Lung (tissue), 12 donors: Measurements from ENCODE around the gene MRE11. TPM values are rescaled to one million over a fixed set of nuclear protein-coding genes. Genes with fewer than 3 reads are reported as not detected.

ENCODE experiments used
- ATAC-seq: fragments of 200-7000 bp; cut with Tn5 transposase; one replicate; pipeline ENCODE4 v1.9.1; 2020; ENCODE audit warnings: moderate number of reproducible peaks; ENCODE audit not compliant: insufficient read depth, low FRiP score
- DNase-seq, 3 donors: peaks; one replicate each; pipeline ENCODE4 v3.0.0-alpha.2; 2013 to 2017
- H3K27ac ChIP-seq, 2 donors: one replicate each; pipeline ENCODE4 v1.5.1; 2013; ENCODE audit warnings: mild to moderate bottlenecking in 2 of 2, moderate library complexity in 2 of 2, control low read depth in 1 of 2, inconsistent platforms in 1 of 2, low read depth in 1 of 2, low read length in 1 of 2
- H3K27me3 ChIP-seq, 3 donors: one replicate each; pipeline ENCODE4 v1.5.1; 2013; ENCODE audit warnings: low read length in 2 of 3; ENCODE audit not compliant: control insufficient read depth in 3 of 3, insufficient read depth in 3 of 3
- H3K36me3 ChIP-seq, 4 donors: one replicate each; pipeline ENCODE4 v1.5.1; 2013; ENCODE audit warnings: low read length in 4 of 4, mild to moderate bottlenecking in 1 of 4, moderate library complexity in 1 of 4; ENCODE audit not compliant: control insufficient read depth in 4 of 4, insufficient read depth in 4 of 4
- H3K4me1 ChIP-seq, 5 donors: one replicate each; pipeline ENCODE4 v1.5.1; 2013; ENCODE audit warnings: low read length in 5 of 5, mild to moderate bottlenecking in 2 of 5, moderate library complexity in 1 of 5; ENCODE audit not compliant: control insufficient read depth in 5 of 5, insufficient read depth in 5 of 5
- H3K4me3 ChIP-seq: one replicate; pipeline ENCODE4 v1.5.1; 2013; ENCODE audit warnings: mild to moderate bottlenecking, control low read depth, moderate library complexity
- H3K9ac ChIP-seq, 2 donors: one replicate each; pipeline ENCODE4 v1.5.1; 2013; ENCODE audit warnings: low read length in 2 of 2, control low read depth in 1 of 2; ENCODE audit not compliant: insufficient read depth in 1 of 2
- H3K9me3 ChIP-seq, 4 donors: one replicate each; pipeline ENCODE4 v1.5.1; 2013; ENCODE audit warnings: low read length in 3 of 4, mild to moderate bottlenecking in 1 of 4, moderate library complexity in 1 of 4; ENCODE audit not compliant: control insufficient read depth in 4 of 4, insufficient read depth in 3 of 4
- WGBS, 2 donors: extraction: QIAGEN DNeasy Blood & Tissue Kit; methylation state at CpG; one replicate each; pipeline ENCODE4 v1.1.7; 2013; 5-methylcytosine and 5-hydroxymethylcytosine counted together
- polyA plus RNA-seq, 2 donors: library from polyadenylated mRNA; stranded (reverse); fragments of 200-250 nt; gene quantifications; one replicate each; pipeline ENCODE4 v1.2.1, GENCODE V29; 2013
- total RNA-seq, 2 donors: library from RNA; depleted of rRNA in 1 of 2; stranded (reverse); fragments of >200 nt in 1 of 2; gene quantifications; one replicate each; pipeline ENCODE4 v1.2.1, GENCODE V29; 2014 to 2021
- TF ChIP-seq, protein P1 (sequence below): IDR thresholded peaks from 2 replicates; pipeline ENCODE4 v1.5.1; 2012; ENCODE audit warnings: mild to moderate bottlenecking; ENCODE audit errors: control extremely low read depth, extremely low read depth
- donor health status: control.
- donor health status: control.
- donor health status: Bipolar disorder and iron deficiency.
- donor health status: healthy.
- donor health status: DM: yes; HTN: yes; CAD: no.

The MRE11 gene
- total and polyA plus RNA-seq, 4 donors, result 4.3 to 67.8 (median 10.8) TPM

DNA sequence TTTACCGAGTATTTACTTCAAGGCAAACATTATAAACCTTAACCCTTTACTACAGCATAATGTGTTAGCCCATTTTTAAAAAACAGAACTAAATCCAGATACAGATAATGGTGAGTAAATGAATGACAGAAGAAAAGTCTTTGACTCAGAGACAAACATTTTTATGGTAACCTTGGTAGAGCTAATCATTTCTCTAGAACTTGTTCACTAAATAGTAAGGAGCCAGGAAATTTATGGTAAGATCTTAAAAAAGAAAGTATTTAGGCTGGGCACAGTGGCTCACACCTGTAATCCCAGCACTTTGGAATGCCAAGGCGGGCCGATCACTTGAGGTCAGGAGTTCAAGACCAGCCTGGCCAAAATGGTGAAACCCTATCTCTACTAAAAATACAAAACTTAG, 38.6 kb upstream of the MRE11 start:
- WGBS, 2 donors, result 92 to 95% methylated on average over 3 of the region's 3 CpGs
- H3K27ac ChIP-seq, result no peak overlapping the region

DNA sequence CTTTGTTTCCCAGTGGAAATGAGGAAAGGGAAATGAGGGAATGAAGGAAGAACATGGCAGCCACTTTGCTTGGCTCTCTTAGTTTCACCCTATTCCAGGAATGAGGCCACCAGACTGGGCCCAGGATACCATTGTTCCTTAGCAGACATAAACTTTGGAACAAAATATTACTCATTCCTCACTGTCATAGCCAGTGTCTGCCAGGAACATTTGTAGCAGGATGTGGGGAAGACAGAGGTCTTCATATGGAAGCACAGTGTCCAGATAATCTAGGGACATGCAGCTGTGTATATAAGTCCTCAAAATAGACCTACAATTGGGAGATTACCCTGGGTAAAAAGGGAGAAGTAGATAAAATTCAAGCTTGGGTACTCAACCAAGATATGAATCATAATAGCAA, 34.9 kb upstream of the MRE11 start:
- DNase-seq, result no peak
- H3K9ac ChIP-seq, result no peak overlapping the region
- TF ChIP-seq, protein P1, sequence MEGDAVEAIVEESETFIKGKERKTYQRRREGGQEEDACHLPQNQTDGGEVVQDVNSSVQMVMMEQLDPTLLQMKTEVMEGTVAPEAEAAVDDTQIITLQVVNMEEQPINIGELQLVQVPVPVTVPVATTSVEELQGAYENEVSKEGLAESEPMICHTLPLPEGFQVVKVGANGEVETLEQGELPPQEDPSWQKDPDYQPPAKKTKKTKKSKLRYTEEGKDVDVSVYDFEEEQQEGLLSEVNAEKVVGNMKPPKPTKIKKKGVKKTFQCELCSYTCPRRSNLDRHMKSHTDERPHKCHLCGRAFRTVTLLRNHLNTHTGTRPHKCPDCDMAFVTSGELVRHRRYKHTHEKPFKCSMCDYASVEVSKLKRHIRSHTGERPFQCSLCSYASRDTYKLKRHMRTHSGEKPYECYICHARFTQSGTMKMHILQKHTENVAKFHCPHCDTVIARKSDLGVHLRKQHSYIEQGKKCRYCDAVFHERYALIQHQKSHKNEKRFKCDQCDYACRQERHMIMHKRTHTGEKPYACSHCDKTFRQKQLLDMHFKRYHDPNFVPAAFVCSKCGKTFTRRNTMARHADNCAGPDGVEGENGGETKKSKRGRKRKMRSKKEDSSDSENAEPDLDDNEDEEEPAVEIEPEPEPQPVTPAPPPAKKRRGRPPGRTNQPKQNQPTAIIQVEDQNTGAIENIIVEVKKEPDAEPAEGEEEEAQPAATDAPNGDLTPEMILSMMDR, result no peak
- no peaks in the 10 kb centered on the region for H3K36me3 ChIP-seq
- no peaks in the 10 kb centered on the region for H3K9me3 ChIP-seq
- no peak overlapping the region for H3K4me3 ChIP-seq
- no peak overlapping the region for H3K27ac ChIP-seq
- H3K27me3 ChIP-seq, result no peaks in the 10 kb centered on the region
- peaks cover 0 to 20% (median 1%) of the 10 kb centered on the region in 5 donors for H3K4me1 ChIP-seq
- ATAC-seq, result no peak

More for the DNA sequence above, 38.6 kb upstream of the MRE11 start:
- DNase-seq (no peak), ATAC-seq (no peak)
- H3K4me3 ChIP-seq, result no peak overlapping the region
- peaks cover 0 to 3% (median 0%) of the 10 kb centered on the region in 5 donors for H3K4me1 ChIP-seq
- H3K9me3 ChIP-seq, result no peaks in the 10 kb centered on the region
- no peak overlapping the region for H3K9ac ChIP-seq
- TF ChIP-seq, protein P1, result no peak
- H3K27me3 ChIP-seq, result no peaks in the 10 kb centered on the region
- H3K36me3 ChIP-seq, result no peaks in the 10 kb centered on the region

DNA sequence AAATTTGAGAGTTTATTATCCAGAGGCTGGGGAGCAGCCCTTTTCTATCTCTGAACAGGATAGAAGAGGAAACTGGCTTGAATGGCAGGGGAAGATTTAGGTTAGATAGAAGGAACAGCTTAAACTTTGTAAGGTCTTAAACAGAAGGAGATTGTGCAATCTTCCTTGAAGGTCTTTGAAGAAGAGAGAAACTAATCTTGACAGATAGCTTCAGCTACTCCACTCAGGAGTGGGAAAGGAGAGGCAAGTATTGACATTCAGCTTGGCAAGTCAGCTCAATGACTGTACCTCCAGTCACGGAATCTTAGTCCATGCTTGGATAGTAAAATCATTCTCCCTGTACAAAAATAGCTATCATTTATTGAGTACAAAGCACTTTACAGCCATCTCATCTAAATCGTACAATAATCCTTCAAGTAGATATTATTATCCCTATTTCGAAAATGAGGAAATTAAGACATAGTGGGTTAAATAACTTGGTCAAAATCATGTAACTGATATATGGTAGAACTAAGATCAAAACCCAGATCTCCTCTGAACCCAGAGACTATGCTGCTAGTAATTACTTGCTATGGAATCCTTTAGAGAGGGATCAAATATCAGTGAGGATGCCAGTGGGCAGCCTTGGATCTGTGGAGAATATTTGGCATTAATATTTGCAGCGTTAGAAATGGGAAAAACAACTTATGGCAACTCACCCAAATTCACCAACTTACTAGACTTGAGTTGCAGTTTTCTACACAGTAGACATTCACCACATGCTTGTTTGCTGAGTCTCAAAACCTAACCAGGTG, 33.2 kb upstream of the MRE11 start:
- 60 to 67% methylated on average over 4 of the region's 4 CpGs for WGBS, 2 donors
- H3K9me3 ChIP-seq, result no peaks in the 10 kb centered on the region
- no peaks in the 10 kb centered on the region for H3K36me3 ChIP-seq
- H3K27ac ChIP-seq, result no peak overlapping the region
- H3K4me3 ChIP-seq, result no peak overlapping the region
- TF ChIP-seq, protein P1, result no peak
- H3K9ac ChIP-seq, result no peak overlapping the region
- peaks cover 0 to 20% (median 0%) of the 10 kb centered on the region in 5 donors for H3K4me1 ChIP-seq
- DNase-seq (peak in 1 of 3 donors; percentile 12), ATAC-seq (no peak)
- no peaks in the 10 kb centered on the region for H3K27me3 ChIP-seq
